Measurements from ENCODE around the gene LRRC8E. TPM values are rescaled to one million over a fixed set of nuclear protein-coding genes. Genes with fewer than 3 reads are reported as not detected.

Gene LRRC8E
- total RNA-seq, 5 donors from 2014 or later (not counting 1 experiment from before 2014, with no cell fraction given), result 0.06 TPM; not detected in 4

DNA sequence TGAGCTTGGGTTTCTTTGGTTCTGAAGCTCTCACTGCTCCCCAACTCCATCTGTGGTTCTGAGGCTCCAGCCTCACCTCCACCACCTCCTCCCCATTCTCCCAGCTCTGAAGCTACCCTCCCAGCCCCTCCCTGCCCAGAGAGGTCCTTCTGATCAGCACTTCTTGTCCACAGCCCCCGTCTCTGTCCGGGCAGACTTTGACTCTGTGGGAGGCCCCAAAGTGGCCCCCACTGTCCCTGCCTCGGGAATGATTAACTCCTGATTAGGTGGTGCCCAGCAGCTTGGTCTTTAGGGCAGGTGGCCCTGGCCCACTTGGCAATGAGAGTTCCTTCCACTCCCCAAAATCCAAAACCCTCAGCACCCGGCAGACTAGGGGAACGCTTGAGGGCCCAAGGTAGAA, 43.9 kb upstream of the LRRC8E start:
- no peaks in the 10 kb centered on the region for H3K27me3 Mint-ChIP-seq
- 95% methylated on average over 4 of the region's 5 CpGs for WGBS (ENCODE audit: insufficient coverage)
- H3K4me3 ChIP-seq (ENCODE audit: control insufficient read depth in 1 of 2, extremely low read depth in 1 of 2, low read length in 1 of 2), result no peak overlapping the region
- CTCF ChIA-PET, result interaction anchor here in 1 of 2 donors (0.6 kb wide), 1 partner anchor 514 kb away, joined by 4 read pairs; no protein-coding TSS in a partner anchor
- no peaks in the 10 kb centered on the region for H3K27me3 ChIP-seq (replicated peaks in 1 of 2; ENCODE audit: control insufficient read depth in 2 of 2, extremely low read depth in 1 of 2, insufficient read depth in 2 of 2, low read length in 1 of 2)
- no peak overlapping the region for H3K27ac ChIP-seq (ENCODE audit: low read length)
- no peaks in the 10 kb centered on the region for H3K36me3 Mint-ChIP-seq
- no peaks in the 10 kb centered on the region for H3K9me3 ChIP-seq
- H3K27ac Mint-ChIP-seq, result no peak overlapping the region
- no peak for ATAC-seq (replicated peaks in 1 of 4)
- no peak for DNase-seq
- no peaks in the 10 kb centered on the region for H3K9me3 Mint-ChIP-seq
- H3K4me1 ChIP-seq (ENCODE audit: control insufficient read depth in 1 of 2, extremely low read depth in 1 of 2, insufficient read depth in 2 of 2, low read length in 2 of 2), result no peaks in the 10 kb centered on the region
- H3K4me3 Mint-ChIP-seq, result no peak overlapping the region
- POLR2A ChIA-PET, result interaction anchor here in 1 of 2 donors (0.9 kb wide), 1 partner anchor 566 kb away, joined by 3 read pairs; no protein-coding TSS in a partner anchor
- no peaks in the 10 kb centered on the region for H3K4me1 Mint-ChIP-seq
- H3K36me3 ChIP-seq (ENCODE audit: control insufficient read depth in 2 of 2, extremely low read depth in 1 of 2, insufficient read depth in 1 of 2, low read length in 1 of 2), result no peaks in the 10 kb centered on the region

DNA sequence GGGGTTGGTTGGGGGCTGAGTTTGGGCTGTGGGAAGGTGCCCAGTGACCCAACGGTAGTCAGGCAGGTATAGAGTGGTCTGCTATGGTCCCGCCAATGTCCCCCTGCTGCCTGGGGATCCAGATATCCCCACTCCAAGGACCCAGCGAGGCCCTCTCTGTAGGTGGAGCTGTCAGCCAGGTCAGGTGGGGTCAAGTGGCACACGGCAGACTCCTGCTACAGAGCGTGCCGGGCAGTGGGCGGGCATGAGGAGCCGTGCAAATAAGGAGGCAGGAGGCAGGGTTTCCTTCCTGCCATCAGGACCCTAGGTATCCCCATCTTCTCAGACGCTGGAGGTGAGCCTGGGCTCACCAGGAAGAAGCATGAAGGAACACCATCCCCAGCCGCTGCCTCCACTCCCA, 43.4 kb upstream of the LRRC8E start:
- ATAC-seq (replicated peaks in 1 of 4), result no peak
- Mint-ChIP-seq H3K27ac (no peak overlapping the region), H3K4me3 (no peak overlapping the region), H3K27me3 (no peaks in the 10 kb centered on the region), H3K4me1 (no peaks in the 10 kb centered on the region), H3K9me3 (no peaks in the 10 kb centered on the region), H3K36me3 (no peaks in the 10 kb centered on the region)
- H3K4me1 ChIP-seq (ENCODE audit: control insufficient read depth in 1 of 2, extremely low read depth in 1 of 2, insufficient read depth in 2 of 2, low read length in 2 of 2), result no peaks in the 10 kb centered on the region
- H3K36me3 ChIP-seq (ENCODE audit: control insufficient read depth in 2 of 2, extremely low read depth in 1 of 2, insufficient read depth in 1 of 2, low read length in 1 of 2), result no peaks in the 10 kb centered on the region
- no peak overlapping the region for H3K4me3 ChIP-seq (ENCODE audit: control insufficient read depth in 1 of 2, extremely low read depth in 1 of 2, low read length in 1 of 2)
- CTCF ChIA-PET, result no interaction called here
- no peaks in the 10 kb centered on the region for H3K9me3 ChIP-seq
- no peak overlapping the region for H3K27ac ChIP-seq (ENCODE audit: low read length)
- no peak for DNase-seq
- no peaks in the 10 kb centered on the region for H3K27me3 ChIP-seq (replicated peaks in 1 of 2; ENCODE audit: control insufficient read depth in 2 of 2, extremely low read depth in 1 of 2, insufficient read depth in 2 of 2, low read length in 1 of 2)
- POLR2A ChIA-PET, result no interaction called here
- WGBS (ENCODE audit: insufficient coverage), result 100% methylated on average over 3 of the region's 10 CpGs

DNA sequence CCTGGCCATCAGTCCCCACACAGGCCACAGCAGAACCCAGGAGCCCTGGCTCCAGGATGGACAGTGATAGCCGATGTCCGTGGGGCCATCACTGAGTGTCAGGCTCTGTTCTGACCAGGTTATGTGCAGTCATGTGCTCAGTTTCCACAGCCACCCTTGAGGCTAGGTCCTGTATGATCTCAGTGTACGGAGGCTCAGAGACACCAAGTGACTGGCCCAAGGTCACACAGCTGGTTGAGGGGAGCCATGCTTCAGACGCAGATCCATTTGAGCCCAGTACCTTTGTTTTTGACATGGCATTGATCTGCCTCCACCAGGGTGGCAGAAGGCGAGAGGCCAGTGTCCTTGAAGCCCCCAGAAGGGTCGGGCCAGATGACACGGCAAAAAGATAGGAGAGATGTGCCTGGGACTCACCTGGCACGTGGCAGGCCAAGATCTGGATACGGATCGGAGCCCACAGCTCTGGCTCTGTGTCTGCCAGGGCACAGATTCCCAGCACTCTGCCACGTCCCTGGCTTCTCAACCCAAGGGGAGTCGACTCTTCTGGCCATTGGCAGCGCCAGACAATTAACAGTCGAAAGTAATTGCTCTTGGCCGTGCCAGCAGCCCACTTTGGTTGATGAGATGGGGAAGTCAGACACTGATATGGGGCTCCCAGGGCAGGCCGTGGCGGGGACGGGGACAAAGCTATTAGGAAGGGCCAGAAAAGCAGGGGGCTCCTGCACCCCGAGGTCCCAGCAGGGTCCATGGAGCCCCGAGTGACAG, 42.7 kb upstream of the LRRC8E start:
- Histone ChIP-seq H3K4me3 (ENCODE audit: control insufficient read depth in 1 of 2, extremely low read depth in 1 of 2, low read length in 1 of 2) (no peak overlapping the region), H3K9me3 (no peaks in the 10 kb centered on the region), H3K36me3 (ENCODE audit: control insufficient read depth in 2 of 2, extremely low read depth in 1 of 2, insufficient read depth in 1 of 2, low read length in 1 of 2) (no peaks in the 10 kb centered on the region), H3K4me1 (ENCODE audit: control insufficient read depth in 1 of 2, extremely low read depth in 1 of 2, insufficient read depth in 2 of 2, low read length in 2 of 2) (no peaks in the 10 kb centered on the region), H3K27ac (ENCODE audit: low read length) (no peak overlapping the region), H3K27me3 (replicated peaks in 1 of 2; ENCODE audit: control insufficient read depth in 2 of 2, extremely low read depth in 1 of 2, insufficient read depth in 2 of 2, low read length in 1 of 2) (no peaks in the 10 kb centered on the region)
- DNase-seq, result no peak
- no peak overlapping the region for H3K4me3 Mint-ChIP-seq
- H3K27ac Mint-ChIP-seq, result no peak overlapping the region
- ChIA-PET CTCF (no interaction called here), POLR2A (no interaction called here)
- H3K36me3 Mint-ChIP-seq, result no peaks in the 10 kb centered on the region
- H3K27me3 Mint-ChIP-seq, result no peaks in the 10 kb centered on the region
- 89% methylated on average over 20 of the region's 20 CpGs for WGBS (ENCODE audit: insufficient coverage)
- no peak for ATAC-seq (replicated peaks in 1 of 4)
- H3K9me3 Mint-ChIP-seq, result no peaks in the 10 kb centered on the region
- H3K4me1 Mint-ChIP-seq, result no peaks in the 10 kb centered on the region

DNA sequence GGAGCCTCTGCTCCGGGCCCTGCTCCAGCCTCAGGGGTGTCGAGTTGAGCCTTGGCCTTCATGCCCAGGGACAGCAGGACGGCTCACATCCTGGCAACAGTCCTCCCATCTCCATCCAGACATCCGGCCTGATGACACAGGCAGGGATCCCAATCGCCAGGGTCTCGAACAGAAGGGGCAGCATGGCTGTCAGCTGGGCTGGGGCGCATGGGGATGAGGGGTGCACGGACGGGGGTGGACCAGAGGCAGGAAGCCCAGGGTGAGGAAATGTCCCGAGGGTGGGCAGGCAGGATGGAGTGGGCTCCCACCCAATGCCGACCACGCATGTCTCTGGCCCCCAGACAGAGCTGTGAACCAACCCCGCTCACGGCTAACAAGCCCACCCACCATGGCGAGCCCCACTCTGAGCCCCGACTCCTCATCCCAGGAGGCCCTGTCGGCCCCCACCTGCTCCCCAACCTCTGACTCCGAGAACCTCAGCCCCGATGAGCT, 42.1 kb upstream of the LRRC8E start:
- no peak overlapping the region for H3K4me3 ChIP-seq (ENCODE audit: control insufficient read depth in 1 of 2, extremely low read depth in 1 of 2, low read length in 1 of 2)
- Mint-ChIP-seq H3K9me3 (no peaks in the 10 kb centered on the region), H3K4me3 (no peak overlapping the region), H3K4me1 (no peaks in the 10 kb centered on the region), H3K36me3 (no peaks in the 10 kb centered on the region), H3K27ac (no peak overlapping the region), H3K27me3 (no peaks in the 10 kb centered on the region)
- no peaks in the 10 kb centered on the region for H3K9me3 ChIP-seq
- DNase-seq (no peak), ATAC-seq (replicated peaks in 1 of 4) (no peak)
- POLR2A ChIA-PET, result interaction anchor here in 1 of 2 donors (0.6 kb wide), 1 partner anchor 1086 kb away, joined by 3 read pairs; no protein-coding TSS in a partner anchor
- H3K36me3 ChIP-seq (ENCODE audit: control insufficient read depth in 2 of 2, extremely low read depth in 1 of 2, insufficient read depth in 1 of 2, low read length in 1 of 2), result no peaks in the 10 kb centered on the region
- H3K27me3 ChIP-seq (replicated peaks in 1 of 2; ENCODE audit: control insufficient read depth in 2 of 2, extremely low read depth in 1 of 2, insufficient read depth in 2 of 2, low read length in 1 of 2), result no peaks in the 10 kb centered on the region
- H3K27ac ChIP-seq (ENCODE audit: low read length), result no peak overlapping the region
- no peaks in the 10 kb centered on the region for H3K4me1 ChIP-seq (ENCODE audit: control insufficient read depth in 1 of 2, extremely low read depth in 1 of 2, insufficient read depth in 2 of 2, low read length in 2 of 2)
- CTCF ChIA-PET, result no interaction called here
- WGBS (ENCODE audit: insufficient coverage), result 87% methylated on average over 4 of the region's 19 CpGs

DNA sequence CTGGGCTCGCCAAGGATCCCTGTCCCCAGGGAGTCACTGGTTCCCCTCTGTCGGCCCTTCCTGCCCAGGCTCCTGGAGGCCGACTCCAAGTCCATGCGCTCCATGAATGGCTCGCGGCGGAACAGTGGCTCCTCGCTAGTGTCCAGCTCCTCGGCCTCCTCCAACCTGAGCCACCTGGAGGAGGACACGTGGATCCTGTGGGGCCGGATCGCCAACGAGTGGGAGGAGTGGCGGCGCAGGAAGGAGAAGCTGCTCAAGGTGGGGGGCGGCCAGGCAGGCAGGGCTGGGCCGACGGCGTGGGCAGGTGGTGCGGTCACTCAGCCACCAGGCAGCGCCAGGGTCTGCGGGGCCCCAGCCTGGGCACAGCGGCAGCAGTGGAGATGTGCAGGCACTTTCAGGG, 40.6 kb upstream of the LRRC8E start:
- WGBS (ENCODE audit: insufficient coverage), result 96% methylated on average over 22 of the region's 23 CpGs
- CTCF ChIA-PET, result no interaction called here
- Histone ChIP-seq H3K36me3 (ENCODE audit: control insufficient read depth in 2 of 2, extremely low read depth in 1 of 2, insufficient read depth in 1 of 2, low read length in 1 of 2) (no peaks in the 10 kb centered on the region), H3K4me3 (ENCODE audit: control insufficient read depth in 1 of 2, extremely low read depth in 1 of 2, low read length in 1 of 2) (no peak overlapping the region), H3K4me1 (ENCODE audit: control insufficient read depth in 1 of 2, extremely low read depth in 1 of 2, insufficient read depth in 2 of 2, low read length in 2 of 2) (no peaks in the 10 kb centered on the region), H3K27me3 (replicated peaks in 1 of 2; ENCODE audit: control insufficient read depth in 2 of 2, extremely low read depth in 1 of 2, insufficient read depth in 2 of 2, low read length in 1 of 2) (peaks cover 0 to under 1% of the 10 kb centered on the region in 2 experiments), H3K9me3 (no peaks in the 10 kb centered on the region), H3K27ac (ENCODE audit: low read length) (no peak overlapping the region)
- POLR2A ChIA-PET, result no interaction called here
- Mint-ChIP-seq H3K36me3 (no peaks in the 10 kb centered on the region), H3K4me3 (no peak overlapping the region), H3K27ac (no peak overlapping the region), H3K4me1 (no peaks in the 10 kb centered on the region), H3K27me3 (no peaks in the 10 kb centered on the region), H3K9me3 (no peaks in the 10 kb centered on the region)
- ATAC-seq (replicated peaks in 1 of 4) (no peak), DNase-seq (no peak)

DNA sequence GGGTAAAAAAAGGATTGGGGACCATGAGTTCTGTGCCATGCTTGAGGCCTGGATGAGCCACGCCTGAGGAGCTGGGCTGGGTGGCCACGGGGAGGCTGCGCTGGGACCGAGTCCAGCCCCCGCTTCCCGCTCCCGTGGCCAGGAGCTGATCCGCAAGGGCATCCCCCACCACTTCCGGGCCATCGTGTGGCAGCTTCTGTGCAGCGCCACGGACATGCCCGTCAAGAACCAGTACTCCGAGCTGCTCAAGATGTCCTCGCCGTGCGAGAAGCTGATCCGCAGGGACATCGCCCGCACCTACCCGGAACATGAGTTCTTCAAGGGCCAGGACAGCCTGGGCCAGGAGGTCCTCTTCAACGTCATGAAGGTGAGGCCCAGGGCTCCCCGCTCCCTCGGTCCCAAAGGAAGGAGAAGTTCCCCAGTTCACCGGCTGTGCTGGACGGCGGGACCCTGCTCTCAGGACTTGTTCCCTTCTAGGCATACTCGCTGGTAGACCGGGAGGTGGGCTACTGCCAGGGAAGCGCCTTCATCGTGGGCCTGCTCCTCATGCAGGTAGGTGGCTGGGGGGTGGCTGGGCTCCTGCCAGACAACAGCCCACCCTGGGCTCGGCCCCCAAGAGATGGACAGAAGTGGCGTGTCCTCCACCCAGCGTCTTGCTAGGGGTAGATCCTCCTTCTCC, 39.4 kb upstream of the LRRC8E start:
- ATAC-seq (replicated peaks in 1 of 4) (no peak), DNase-seq (no peak)
- ChIA-PET POLR2A (no interaction called here), CTCF (no interaction called here)
- peaks cover 0 to 13% of the 10 kb centered on the region in 2 experiments for H3K27me3 ChIP-seq (replicated peaks in 1 of 2; ENCODE audit: control insufficient read depth in 2 of 2, extremely low read depth in 1 of 2, insufficient read depth in 2 of 2, low read length in 1 of 2)
- Mint-ChIP-seq H3K36me3 (no peaks in the 10 kb centered on the region), H3K9me3 (no peaks in the 10 kb centered on the region), H3K4me1 (peaks cover 4 to 6% (median 6%) of the 10 kb centered on the region in 3 donors), H3K4me3 (no peak overlapping the region), H3K27ac (no peak overlapping the region), H3K27me3 (no peaks in the 10 kb centered on the region)
- H3K27ac ChIP-seq (ENCODE audit: low read length), result no peak overlapping the region
- no peaks in the 10 kb centered on the region for H3K36me3 ChIP-seq (ENCODE audit: control insufficient read depth in 2 of 2, extremely low read depth in 1 of 2, insufficient read depth in 1 of 2, low read length in 1 of 2)
- no peak overlapping the region for H3K4me3 ChIP-seq (ENCODE audit: control insufficient read depth in 1 of 2, extremely low read depth in 1 of 2, low read length in 1 of 2)
- peaks cover 0 to 8% of the 10 kb centered on the region in 2 experiments for H3K4me1 ChIP-seq (ENCODE audit: control insufficient read depth in 1 of 2, extremely low read depth in 1 of 2, insufficient read depth in 2 of 2, low read length in 2 of 2)
- WGBS (ENCODE audit: insufficient coverage), result 94% methylated on average over 31 of the region's 34 CpGs
- no peaks in the 10 kb centered on the region for H3K9me3 ChIP-seq

Data from T-cell (primary cell).